HepG2 (cell line): ENCODE results near the gene NPBWR2. TPM values are rescaled to one million over a fixed set of nuclear protein-coding genes. Genes with fewer than 3 reads are reported as not detected.

ENCODE experiments used
- GATAD1 ChIP-seq: IDR thresholded peaks from 2 replicates; pipeline ENCODE4 v1.6.1; 2016; ENCODE audit warnings: missing genetic modification reagents, missing compliant biosample characterization
- GLMP ChIP-seq: sonication (generic); formaldehyde crosslinking; IDR thresholded peaks from 2 replicates; pipeline ENCODE4 v1.9.0; 2021; ENCODE audit warnings: missing genetic modification reagents, mild to moderate bottlenecking, borderline replicate concordance
- GRHL1 ChIP-seq: sonication (generic); formaldehyde crosslinking; conservative IDR thresholded peaks from 2 replicates; pipeline ENCODE4 v1.8.0; 2022; ENCODE audit warnings: missing genetic modification reagents
- GTF3A ChIP-seq: sonication (generic); formaldehyde crosslinking; conservative IDR thresholded peaks from 2 replicates; pipeline ENCODE4 v1.4.0; 2020; ENCODE audit warnings: mild to moderate bottlenecking, missing genetic modification reagents
- HOXA3 ChIP-seq: sonication (generic); formaldehyde crosslinking; IDR thresholded peaks from 2 replicates; pipeline ENCODE4 v1.5.0; 2020; ENCODE audit warnings: missing genetic modification reagents
- MBNL3 ChIP-seq: fragments of 250-450 bp; sonication (Bioruptor Pico); conservative IDR thresholded peaks from 2 replicates; pipeline ENCODE4 v1.8.0; 2022; ENCODE audit warnings: mild to moderate bottlenecking, inconsistent platforms
- NRL ChIP-seq: sonication (generic); formaldehyde crosslinking; IDR thresholded peaks from 2 replicates; pipeline ENCODE4 v1.5.0; 2020; ENCODE audit warnings: missing genetic modification reagents, mild to moderate bottlenecking, moderate library complexity, borderline replicate concordance
- SMAD9 ChIP-seq: sonication (generic); formaldehyde crosslinking; IDR thresholded peaks from 2 replicates; pipeline ENCODE4 v1.5.1; 2020; ENCODE audit warnings: mild to moderate bottlenecking, missing genetic modification reagents
- SMARCE1 ChIP-seq: fragments of 450-650 bp; IDR thresholded peaks from 2 replicates; pipeline ENCODE4 v1.6.1; 2017; ENCODE audit warnings: borderline replicate concordance
- SNAPC5 ChIP-seq: sonication (generic); formaldehyde crosslinking; IDR thresholded peaks from 2 replicates; pipeline ENCODE4 v1.8.1; 2023; ENCODE audit warnings: mild to moderate bottlenecking, missing genetic modification reagents, borderline replicate concordance
- STAG1 ChIP-seq: sonication (generic); formaldehyde crosslinking; IDR thresholded peaks from 2 replicates; pipeline ENCODE4 v1.4.0; 2020; ENCODE audit warnings: missing genetic modification reagents
- STAT6 ChIP-seq: sonication (generic); formaldehyde crosslinking; IDR thresholded peaks from 2 replicates; pipeline ENCODE4 v1.4.0; 2020; ENCODE audit warnings: missing genetic modification reagents, mild to moderate bottlenecking, borderline replicate concordance
- TAF15 ChIP-seq: fragments of 200-400 bp; formaldehyde crosslinking; IDR thresholded peaks from one replicate; pipeline ENCODE4 v1.6.1; 2018; ENCODE audit warnings: mild to moderate bottlenecking, low read depth, low read length; ENCODE audit not compliant: poor library complexity, severe bottlenecking
- ZBTB43 ChIP-seq: sonication (generic); formaldehyde crosslinking; conservative IDR thresholded peaks from 2 replicates; pipeline ENCODE4 v1.4.0; 2020; ENCODE audit warnings: missing genetic modification reagents
- ZNF17 ChIP-seq: sonication (generic); formaldehyde crosslinking; IDR thresholded peaks from 2 replicates; pipeline ENCODE4 v1.5.0; 2020; ENCODE audit warnings: mild to moderate bottlenecking, missing genetic modification reagents
- ZNF34 ChIP-seq: sonication (generic); formaldehyde crosslinking; IDR thresholded peaks from 2 replicates; pipeline ENCODE4 v1.4.0; 2020; ENCODE audit warnings: mild to moderate bottlenecking, missing genetic modification reagents, borderline replicate concordance
- ZNF382 ChIP-seq: sonication (generic); formaldehyde crosslinking; IDR thresholded peaks from 2 replicates; pipeline ENCODE4 v1.5.0; 2020; ENCODE audit warnings: missing genetic modification reagents, mild to moderate bottlenecking, borderline replicate concordance
- ZNF616 ChIP-seq: sonication (generic); formaldehyde crosslinking; IDR thresholded peaks from 2 replicates; pipeline ENCODE4 v1.5.0; 2020; ENCODE audit warnings: low read depth, mild to moderate bottlenecking, missing genetic modification reagents
- ZNF788 ChIP-seq: sonication (generic); formaldehyde crosslinking; IDR thresholded peaks from 2 replicates; pipeline ENCODE4 v1.5.0; 2020; ENCODE audit warnings: mild to moderate bottlenecking, missing genetic modification reagents, borderline replicate concordance
- ZNF83 ChIP-seq: sonication (generic); formaldehyde crosslinking; IDR thresholded peaks from 2 replicates; pipeline ENCODE4 v1.4.0; 2020; ENCODE audit warnings: missing genetic modification reagents, mild to moderate bottlenecking, borderline replicate concordance
- ZSCAN12 ChIP-seq: sonication (generic); formaldehyde crosslinking; IDR thresholded peaks from 2 replicates; pipeline ENCODE4 v1.9.0; 2021; ENCODE audit warnings: mild to moderate bottlenecking, missing genetic modification reagents
- ZSCAN22 ChIP-seq: sonication (generic); formaldehyde crosslinking; IDR thresholded peaks from 2 replicates; pipeline ENCODE4 v1.4.0; 2020; ENCODE audit warnings: mild to moderate bottlenecking, missing genetic modification reagents
- polyA plus RNA-seq, 8 experiments: library from polyadenylated mRNA; depleted of rRNA in 3 of 8; stranded (reverse) in 7 of 8; unstranded in 1 of 8; fragments of >200 nt; fragmentation: Illumina TruSeq in 4 of 8; extraction: Trizol in 4 of 8; gene quantifications; 2 replicates each; pipeline versions ENCODE4 v1.2.1 to v1.2.3, GENCODE V29; 2011 to 2016; ENCODE audit warnings: low read depth in 4 of 8, missing spikeins in 1 of 8, mixed read lengths in 1 of 8; ENCODE audit not compliant: insufficient read depth in 1 of 8
- total RNA-seq, 5 experiments: library from RNA; depleted of rRNA; stranded (reverse); fragments of >200 nt; fragmentation: Illumina TruSeq; extraction: Trizol; gene quantifications; 2 replicates each; pipeline ENCODE4 v1.2.3, GENCODE V29; 2016; ENCODE audit warnings: low read depth in 1 of 5

Gene NPBWR2
- total and polyA plus RNA-seq, 2 of the 13 experiments (the other 11 are each of a cell fraction or from before 2014, with no cell fraction given), result not detected

- TF ChIP-seq NRL (CRISPR knock-in tag) (0 out of 2 replicates have a peak, but pooled peaks have one; percentile 13), HOXA3 (CRISPR knock-in tag) (peak; percentile 49; the same call in 1 of the 2 replicates), MBNL3 (CRISPR knock-in tag) (no peak), SMAD9 (CRISPR knock-in tag) (no peak), GATAD1 (CRISPR knock-in tag) (no peak), STAG1 (CRISPR knock-in tag) (peak; percentile 82), ZNF17 (CRISPR knock-in tag) (no peak), ZNF34 (CRISPR knock-in tag) (no peak), ZSCAN12 (no peak), ZNF788 (CRISPR knock-in tag) (no peak), ZNF382 (CRISPR knock-in tag) (no peak), SNAPC5 (no peak), STAT6 (CRISPR knock-in tag) (no peak), GLMP (CRISPR knock-in tag) (no peak), GTF3A (CRISPR knock-in tag) (no peak), ZBTB43 (CRISPR knock-in tag) (no peak), SMARCE1 (no peak), GRHL1 (CRISPR knock-in tag) (no peak), ZSCAN22 (no peak), ZNF83 (CRISPR knock-in tag) (no peak), TAF15 (peak; percentile 55), ZNF616 (CRISPR knock-in tag) (no peak)
Measured at GRCh38 chr20:64101731-64102621, 5.4 kb downstream of the NPBWR2 start (continued).
